Activated naive CD8-positive, alpha-beta T cell treated with anti-CD3 and anti-CD28 coated beads, Interleukin-2, amount 50 U/mL, for 16 hours (primary cell): ENCODE data around the gene FAM20B.

ENCODE experiments used
- DNase-seq: peaks from one replicate; pipeline ENCODE4 v3.0.0-alpha.2; 2020; ENCODE audit warnings: low read depth, low spot score

Gene FAM20B

GRCh38 chr1:179091691-179092165, 66.0 kb downstream of the FAM20B start:
- DNase-seq: no peak

GRCh38 chr1:179092896-179093461, 67.3 kb downstream of the FAM20B start:
- DNase-seq: no peak

- DNase-seq: no peak
Measured at GRCh38 chr1:179094818-179095217, 69.1 kb downstream of the FAM20B start.

GRCh38 chr1:179095377-179095776, 69.7 kb downstream of the FAM20B start:
- no peak for DNase-seq

- no peak for DNase-seq
Measured at GRCh38 chr1:179095924-179096323, 70.2 kb downstream of the FAM20B start.

GRCh38 chr1:179099891-179100290, 74.2 kb downstream of the FAM20B start:
- DNase-seq: no peak

- DNase-seq: no peak
Measured at GRCh38 chr1:179101566-179101965, 75.9 kb downstream of the FAM20B start.

- DNase-seq: no peak
Measured at GRCh38 chr1:179103999-179104398, 78.3 kb downstream of the FAM20B start.

GRCh38 chr1:179104611-179105250, 79.0 kb downstream of the FAM20B start:
- no peak for DNase-seq

GRCh38 chr1:179105393-179105792, 79.7 kb downstream of the FAM20B start:
- DNase-seq: no peak

- DNase-seq: no peak
Measured at GRCh38 chr1:179107706-179108629, 82.3 kb downstream of the FAM20B start.

- DNase-seq: no peak
Measured at GRCh38 chr1:179108644-179109043, 83.0 kb downstream of the FAM20B start.

GRCh38 chr1:179115181-179115580, 89.5 kb downstream of the FAM20B start:
- no peak for DNase-seq

GRCh38 chr1:179119513-179119912, 93.8 kb downstream of the FAM20B start:
- no peak for DNase-seq

- DNase-seq: no peak
Measured at GRCh38 chr1:179120736-179121135, 95.0 kb downstream of the FAM20B start.

- no peak for DNase-seq
Measured at GRCh38 chr1:179121159-179121938, 95.7 kb downstream of the FAM20B start.

GRCh38 chr1:179124873-179125272, 99.2 kb downstream of the FAM20B start:
- no peak for DNase-seq
